HepG2 (cell line): ENCODE results near the gene ABTB2. TPM values are rescaled to one million over a fixed set of nuclear protein-coding genes. Genes with fewer than 3 reads are reported as not detected.

ENCODE experiments used
- ATAC-seq: fragments of 200-7000 bp; cut with Tn5 transposase; 3 replicates; pipeline ENCODE4 v1.9.1; 2020; ENCODE audit warnings: mild to moderate bottlenecking, moderate library complexity
- BruUV-seq: library from RNA; stranded (reverse); fragments of 400-500 nt; replicated peaks from 2 replicates; lab custom pipeline; 2021; lab: Mats Ljungman, UMichigan
- CTCF ChIA-PET: fragments of 300-600 bp; formaldehyde crosslinking; extraction: SDS; loops from one replicate; lab custom pipeline; 2021; ENCODE audit warnings: low total read pairs, inconsistent platforms, low intra/inter-chr PET ratio; lab: Yijun Ruan, JAX
- POLR2A ChIA-PET: fragments of 350-600 bp; sonication (Branson Sonifier 250); formaldehyde crosslinking; loops from one replicate; lab custom pipeline; 2020; ENCODE audit warnings: antibody characterized with exemption, inconsistent platforms; lab: Yijun Ruan, JAX
- DNase-seq: peaks from one replicate; pipeline ENCODE4 v3.0.0-alpha.2; 2015; ENCODE audit warnings: low spot score
- FAIRE-seq: peaks from 3 replicates; lab custom pipeline; 2011; peaks lifted over from hg19 to GRCh38; lab: Jason Lieb, UNC
- H2AFZ ChIP-seq: one replicate; pipeline ENCODE4 v1.6.1; 2011; ENCODE audit warnings: low read length, inconsistent platforms
- H3K27ac ChIP-seq: fragments of 300-600 bp; 3 replicates; pipeline ENCODE4 v1.8.0; 2011; ENCODE audit warnings: mixed run types, mild to moderate bottlenecking, mixed read lengths, low read length, inconsistent platforms; ENCODE audit not compliant: insufficient read depth; ENCODE audit errors: extremely low read length
- H3K27me3 ChIP-seq, 2 experiments: fragments of 200-600 bp in 1 of 2; 2 replicates in 1 of 2; 3 replicates in 1 of 2; pipeline versions ENCODE4 v1.6.0 to v1.8.0; 2011; ENCODE audit warnings: low read length in 2 of 2, mild to moderate bottlenecking in 2 of 2, moderate library complexity in 2 of 2, inconsistent platforms in 1 of 2; ENCODE audit not compliant: insufficient read depth in 2 of 2, control insufficient read depth in 1 of 2
- H3K36me3 ChIP-seq, 2 experiments: fragments of 200-600 bp in 1 of 2; replicated peaks in 1 of 2; 2 replicates in 1 of 2; 3 replicates in 1 of 2; pipeline versions ENCODE4 v1.5.1 to v1.8.0; 2011; ENCODE audit warnings: low read length in 2 of 2, inconsistent platforms in 1 of 2; ENCODE audit not compliant: insufficient read depth in 2 of 2, control insufficient read depth in 1 of 2
- H3K4me1 ChIP-seq: 2 replicates; pipeline ENCODE4 v1.5.1; 2012; ENCODE audit warnings: low read length, inconsistent platforms; ENCODE audit not compliant: insufficient read depth
- H3K4me2 ChIP-seq: 2 replicates; pipeline ENCODE4 v1.6.0; 2011; ENCODE audit warnings: low read depth, low read length, inconsistent platforms
- H3K4me3 ChIP-seq, 3 experiments: fragments of 200-600 bp in 1 of 3; sonication (generic), shearing (Covaris generic) in 1 of 3; replicated peaks in 1 of 3; 2 replicates each; pipeline ENCODE4 v1.5.1; 2011 to 2016; ENCODE audit warnings: low read length in 3 of 3, inconsistent platforms in 2 of 3, low read depth in 2 of 3, mild to moderate bottlenecking in 2 of 3, control low read depth in 1 of 3, mixed read lengths in 1 of 3; ENCODE audit not compliant: insufficient read depth in 1 of 3
- H3K79me2 ChIP-seq: one replicate; pipeline ENCODE4 v1.6.1; 2011; ENCODE audit warnings: low read length, inconsistent platforms; ENCODE audit not compliant: insufficient read depth
- H3K9ac ChIP-seq: 2 replicates; pipeline ENCODE4 v1.6.0; 2011; ENCODE audit warnings: mild to moderate bottlenecking, low read depth, low read length, inconsistent platforms; ENCODE audit not compliant: insufficient read depth
- H3K9me3 ChIP-seq: 2 replicates; pipeline ENCODE4 v1.5.1; 2012; ENCODE audit warnings: mild to moderate bottlenecking, low read length
- H4K20me1 ChIP-seq: 2 replicates; pipeline ENCODE4 v1.6.0; 2011; ENCODE audit warnings: inconsistent platforms, mild to moderate bottlenecking, low read length, moderate library complexity; ENCODE audit not compliant: insufficient read depth
- AGO2 ChIP-seq: fragments of 200-400 bp; formaldehyde crosslinking; optimal IDR thresholded peaks from 2 replicates; pipeline ENCODE3; 2017; ENCODE audit warnings: mild to moderate bottlenecking, low read depth, low read length, moderate library complexity
- CBFB ChIP-seq: sonication (generic); formaldehyde crosslinking; IDR thresholded peaks from 2 replicates; pipeline ENCODE4 v1.4.0; 2020; ENCODE audit warnings: missing genetic modification reagents
- DMAP1 ChIP-seq: IDR thresholded peaks from 2 replicates; pipeline ENCODE4 v1.6.1; 2016
- HNF4G ChIP-seq, 2 experiments: sonication (generic) in 1 of 2; formaldehyde crosslinking in 1 of 2; IDR thresholded peaks; 2 replicates each; pipeline versions ENCODE4 v1.4.0 to v1.6.1; 2011 to 2020; ENCODE audit warnings: borderline replicate concordance in 2 of 2, low read depth in 2 of 2, mild to moderate bottlenecking in 2 of 2, low read length in 1 of 2, missing genetic modification reagents in 1 of 2, moderate library complexity in 1 of 2
- KLF9 ChIP-seq: IDR thresholded peaks from 2 replicates; pipeline ENCODE4 v1.6.1; 2016; ENCODE audit warnings: low read depth
- MED13 ChIP-seq: sonication (generic); formaldehyde crosslinking; IDR thresholded peaks from 2 replicates; pipeline ENCODE4 v1.5.0; 2020; ENCODE audit warnings: missing genetic modification reagents
- PRMT3 ChIP-seq: sonication (generic); formaldehyde crosslinking; IDR thresholded peaks from 2 replicates; pipeline ENCODE4 v1.8.1; 2022; ENCODE audit warnings: low read depth, mild to moderate bottlenecking, moderate library complexity, missing genetic modification reagents, borderline replicate concordance
- PTBP1 ChIP-seq: fragments of 200-400 bp; formaldehyde crosslinking; IDR thresholded peaks from 2 replicates; pipeline ENCODE4 v1.6.1; 2018; ENCODE audit warnings: low read length, low read depth; ENCODE audit not compliant: poor library complexity, severe bottlenecking
- SOX13 ChIP-seq, 3 experiments: fragments of 450-650 bp in 1 of 3; sonication (generic) in 1 of 3; formaldehyde crosslinking in 1 of 3; IDR thresholded peaks in 2 of 3; conservative IDR thresholded peaks in 1 of 3; 2 replicates each; pipeline versions ENCODE4 v1.5.0 to v1.6.1; 2016 to 2020; ENCODE audit warnings: antibody characterized with exemption in 1 of 3, mild to moderate bottlenecking in 1 of 3, missing compliant biosample characterization in 1 of 3, missing genetic modification reagents in 1 of 3, moderate library complexity in 1 of 3
- SRSF9 ChIP-seq: fragments of 200-400 bp; formaldehyde crosslinking; IDR thresholded peaks from 2 replicates; pipeline ENCODE4 v1.6.1; 2018; ENCODE audit warnings: borderline replicate concordance, mild to moderate bottlenecking, low read depth, low read length; ENCODE audit not compliant: insufficient read depth, poor library complexity, severe bottlenecking
- ZNF205 ChIP-seq: IDR thresholded peaks from 2 replicates; pipeline ENCODE4 v1.6.1; 2018; ENCODE audit warnings: missing biosample characterization, missing genetic modification reagents
- ZNF331 ChIP-seq: sonication (generic); formaldehyde crosslinking; IDR thresholded peaks from 2 replicates; pipeline ENCODE4 v1.4.0; 2020; ENCODE audit warnings: missing genetic modification reagents
- ZNF556 ChIP-seq: sonication (generic); formaldehyde crosslinking; IDR thresholded peaks from 2 replicates; pipeline ENCODE4 v1.4.0; 2020; ENCODE audit warnings: mild to moderate bottlenecking, missing genetic modification reagents, borderline replicate concordance
- ZNF558 ChIP-seq: sonication (generic); formaldehyde crosslinking; IDR thresholded peaks from 2 replicates; pipeline ENCODE4 v1.9.0; 2022; ENCODE audit warnings: mild to moderate bottlenecking, missing genetic modification reagents, borderline replicate concordance
- ZNF746 ChIP-seq: sonication (generic); formaldehyde crosslinking; IDR thresholded peaks from 2 replicates; pipeline ENCODE4 v1.8.0; 2022; ENCODE audit warnings: mild to moderate bottlenecking, missing genetic modification reagents
- ZNF777 ChIP-seq: sonication (generic); formaldehyde crosslinking; IDR thresholded peaks from 2 replicates; pipeline ENCODE4 v1.4.0; 2020; ENCODE audit warnings: missing genetic modification reagents
- WGBS: methylation state at CpG from one replicate; pipeline ENCODE4 v1.1.6; 2017; ENCODE audit warnings: low lambda C conversion rate; 5-methylcytosine and 5-hydroxymethylcytosine counted together
- in situ Hi-C: cut with HindIII; loops from 2 replicates; pipeline ENCODE4 v1.10.0; 2017; ENCODE audit warnings: low pct_unique_long_range_greater_than_20kb; ENCODE audit not compliant: extremely low pct_ligation_motif_present
- intact Hi-C: fragments of 100-400 bp; cut with micrococcal nuclease; formaldehyde crosslinking; loops from one replicate; pipeline ENCODE4 v1.10.0; 2022; ENCODE audit not compliant: unreplicated experiment
- polyA plus RNA-seq, 8 experiments: library from polyadenylated mRNA; depleted of rRNA in 3 of 8; stranded (reverse) in 7 of 8; unstranded in 1 of 8; fragments of >200 nt; fragmentation: Illumina TruSeq in 4 of 8; extraction: Trizol in 4 of 8; gene quantifications; 2 replicates each; pipeline versions ENCODE4 v1.2.1 to v1.2.3, GENCODE V29; 2011 to 2016; ENCODE audit warnings: low read depth in 4 of 8, missing spikeins in 1 of 8, mixed read lengths in 1 of 8; ENCODE audit not compliant: insufficient read depth in 1 of 8
- total RNA-seq, 5 experiments: library from RNA; depleted of rRNA; stranded (reverse); fragments of >200 nt; fragmentation: Illumina TruSeq; extraction: Trizol; gene quantifications; 2 replicates each; pipeline ENCODE4 v1.2.3, GENCODE V29; 2016; ENCODE audit warnings: low read depth in 1 of 5
- TF ChIP-seq, protein P1 (sequence below): sonication (generic); formaldehyde crosslinking; IDR thresholded peaks from 2 replicates; pipeline ENCODE4 v1.9.0; 2021; ENCODE audit warnings: missing genetic modification reagents, mild to moderate bottlenecking, borderline replicate concordance
- TF ChIP-seq, protein P2 (sequence below): sonication (generic); formaldehyde crosslinking; IDR thresholded peaks from 2 replicates; pipeline ENCODE4 v1.5.1; 2020; ENCODE audit warnings: mild to moderate bottlenecking, moderate library complexity, missing genetic modification reagents
- TF ChIP-seq, protein P3 (sequence below): sonication (generic); formaldehyde crosslinking; IDR thresholded peaks from 2 replicates; pipeline ENCODE4 v1.4.0; 2020; ENCODE audit warnings: missing genetic modification reagents
- TF ChIP-seq, protein P4 (sequence below): sonication (generic); formaldehyde crosslinking; IDR thresholded peaks from 2 replicates; pipeline ENCODE4 v1.4.0; 2020; ENCODE audit warnings: mild to moderate bottlenecking, missing genetic modification reagents

ABTB2 gene
- total and polyA plus RNA-seq, 2 of the 13 experiments (the other 11 are each of a cell fraction or from before 2014, with no cell fraction given), result 5.1 to 15.4 TPM

DNA sequence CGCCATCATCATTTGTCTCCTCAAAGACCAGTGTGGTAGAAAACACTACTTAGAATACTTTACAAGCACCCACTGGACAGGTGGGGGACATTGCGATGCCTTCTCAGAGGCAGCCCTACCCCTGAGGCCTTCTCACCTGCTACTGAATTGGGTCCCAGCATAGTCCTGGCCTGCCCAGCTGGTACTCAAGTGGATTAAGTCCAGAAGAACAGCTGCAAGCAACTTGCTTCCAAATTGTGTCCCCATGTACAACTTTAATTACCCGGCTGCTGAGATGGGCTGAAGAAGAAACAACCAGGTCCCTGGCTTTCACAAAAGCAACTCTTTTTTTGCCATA, 12.3 kb downstream of the ABTB2 start:
- Histone ChIP-seq H3K9ac (peak overlapping the region; percentile 17; the same call in 1 of the 2 replicates), H4K20me1 (no peaks in the 10 kb centered on the region; the same call in 1 of the 2 replicates), H3K9me3 (no peaks in the 10 kb centered on the region), H3K27ac (peak overlapping the region; percentile 66), H3K4me3 (peak overlapping the region in 1 of 3 experiments; percentile 38; a peak in 2 of 6 replicates), H3K36me3 (no peaks in the 10 kb centered on the region), H3K4me1 (peaks cover 99% of the 10 kb centered on the region), H2AFZ (no peak overlapping the region), H3K4me2 (peak overlapping the region; percentile 73), H3K79me2 (peaks cover 95% of the 10 kb centered on the region), H3K27me3 (no peaks in the 10 kb centered on the region)
- intact Hi-C loops (no loop called here), in situ Hi-C loops (no loop called here)
- no peak for FAIRE-seq
- BruUV-seq, result no TSS peak
- WGBS, result 0% methylated on average over 2 of the region's 3 CpGs
- ChIA-PET CTCF (interaction anchor here (2.3 kb wide), 1 partner anchor 14 kb away, joined by 9 read pairs; no protein-coding TSS in a partner anchor), POLR2A (interaction anchor here (0.9 to 5.4 kb wide), 9 partner anchors 11 to 294 kb away, joined by 3 to 81 read pairs (median 4); partner anchors contain the start of genes ABTB2 and CAPRIN1)
- DNase-seq, result no peak
- ATAC-seq, result no peak
- TF ChIP-seq AGO2 (no peak), HNF4G (IDR thresholded peaks at IDR 0.05; ENCODE audit: borderline replicate concordance, low read depth, low read length) (no peak), HNF4G (CRISPR knock-in tag; IDR thresholded peaks at IDR 0.05; ENCODE audit: borderline replicate concordance, low read depth) (no peak), MED13 (CRISPR knock-in tag) (no peak), CBFB (CRISPR knock-in tag) (no peak), ZNF556 (CRISPR knock-in tag) (no peak), PRMT3 (CRISPR knock-in tag) (no peak), ZNF331 (CRISPR knock-in tag) (no peak), PTBP1 (no peak), SOX13 (IDR thresholded peaks at IDR 0.05) (no peak), SOX13 (CRISPR knock-in tag; conservative IDR thresholded peaks at IDR 0.05 in 1 of 2, IDR thresholded peaks at IDR 0.05 in 1 of 2) (no peak), ZNF777 (CRISPR knock-in tag) (no peak), DMAP1 (peak; percentile 34), ZNF746 (CRISPR knock-in tag) (no peak), KLF9 (no peak), ZNF205 (CRISPR knock-in tag) (no peak), SRSF9 (no peak), ZNF558 (no peak)
- TF ChIP-seq, protein P1, sequence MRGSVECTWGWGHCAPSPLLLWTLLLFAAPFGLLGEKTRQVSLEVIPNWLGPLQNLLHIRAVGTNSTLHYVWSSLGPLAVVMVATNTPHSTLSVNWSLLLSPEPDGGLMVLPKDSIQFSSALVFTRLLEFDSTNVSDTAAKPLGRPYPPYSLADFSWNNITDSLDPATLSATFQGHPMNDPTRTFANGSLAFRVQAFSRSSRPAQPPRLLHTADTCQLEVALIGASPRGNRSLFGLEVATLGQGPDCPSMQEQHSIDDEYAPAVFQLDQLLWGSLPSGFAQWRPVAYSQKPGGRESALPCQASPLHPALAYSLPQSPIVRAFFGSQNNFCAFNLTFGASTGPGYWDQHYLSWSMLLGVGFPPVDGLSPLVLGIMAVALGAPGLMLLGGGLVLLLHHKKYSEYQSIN (CRISPR knock-in tag), result no peak
- TF ChIP-seq, protein P2, sequence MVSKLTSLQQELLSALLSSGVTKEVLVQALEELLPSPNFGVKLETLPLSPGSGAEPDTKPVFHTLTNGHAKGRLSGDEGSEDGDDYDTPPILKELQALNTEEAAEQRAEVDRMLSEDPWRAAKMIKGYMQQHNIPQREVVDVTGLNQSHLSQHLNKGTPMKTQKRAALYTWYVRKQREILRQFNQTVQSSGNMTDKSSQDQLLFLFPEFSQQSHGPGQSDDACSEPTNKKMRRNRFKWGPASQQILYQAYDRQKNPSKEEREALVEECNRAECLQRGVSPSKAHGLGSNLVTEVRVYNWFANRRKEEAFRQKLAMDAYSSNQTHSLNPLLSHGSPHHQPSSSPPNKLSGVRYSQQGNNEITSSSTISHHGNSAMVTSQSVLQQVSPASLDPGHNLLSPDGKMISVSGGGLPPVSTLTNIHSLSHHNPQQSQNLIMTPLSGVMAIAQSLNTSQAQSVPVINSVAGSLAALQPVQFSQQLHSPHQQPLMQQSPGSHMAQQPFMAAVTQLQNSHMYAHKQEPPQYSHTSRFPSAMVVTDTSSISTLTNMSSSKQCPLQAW (CRISPR knock-in tag), result peak; percentile 40
- TF ChIP-seq, protein P3, sequence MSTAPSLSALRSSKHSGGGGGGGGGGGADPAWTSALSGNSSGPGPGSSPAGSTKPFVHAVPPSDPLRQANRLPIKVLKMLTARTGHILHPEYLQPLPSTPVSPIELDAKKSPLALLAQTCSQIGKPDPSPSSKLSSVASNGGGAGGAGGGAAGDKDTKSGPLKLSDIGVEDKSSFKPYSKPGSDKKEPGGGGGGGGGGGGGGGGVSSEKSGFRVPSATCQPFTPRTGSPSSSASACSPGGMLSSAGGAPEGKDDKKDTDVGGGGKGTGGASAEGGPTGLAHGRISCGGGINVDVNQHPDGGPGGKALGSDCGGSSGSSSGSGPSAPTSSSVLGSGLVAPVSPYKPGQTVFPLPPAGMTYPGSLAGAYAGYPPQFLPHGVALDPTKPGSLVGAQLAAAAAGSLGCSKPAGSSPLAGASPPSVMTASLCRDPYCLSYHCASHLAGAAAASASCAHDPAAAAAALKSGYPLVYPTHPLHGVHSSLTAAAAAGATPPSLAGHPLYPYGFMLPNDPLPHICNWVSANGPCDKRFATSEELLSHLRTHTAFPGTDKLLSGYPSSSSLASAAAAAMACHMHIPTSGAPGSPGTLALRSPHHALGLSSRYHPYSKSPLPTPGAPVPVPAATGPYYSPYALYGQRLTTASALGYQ, result no peak
- TF ChIP-seq, protein P4, sequence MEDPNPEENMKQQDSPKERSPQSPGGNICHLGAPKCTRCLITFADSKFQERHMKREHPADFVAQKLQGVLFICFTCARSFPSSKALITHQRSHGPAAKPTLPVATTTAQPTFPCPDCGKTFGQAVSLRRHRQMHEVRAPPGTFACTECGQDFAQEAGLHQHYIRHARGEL, result no peak
